Muscle of back (tissue), 11 donors: ENCODE data around the gene ADH1B. TPM values are rescaled to one million over a fixed set of nuclear protein-coding genes. Genes with fewer than 3 reads are reported as not detected.
"Not testable (repeated sequence)": the region's sequence is repeated elsewhere in the genome, so short reads cannot be mapped to it uniquely, and the experiment has no call there.

ENCODE experiments used
- DNase-seq, 3 donors: peaks; one replicate each; pipeline versions ENCODE4 v3.0.0 to v3.0.0-alpha.2; 2013
- polyA plus RNA-seq, 10 donors: library from polyadenylated mRNA; unstranded; fragments of 120-200 nt; gene quantifications; one replicate each; pipeline ENCODE4 v1.2.1, GENCODE V29; 2013; ENCODE audit not compliant: insufficient read length in 10 of 10

Gene ADH1B
- polyA plus RNA-seq, 10 donors: 8.3 to 39.5 (median 14.7) TPM

- DNase-seq: peak in 1 of 3 donors; percentile 63
Observed at GRCh38 chr4:99329876-99330275, 8.7 kb upstream of the ADH1B start.

GRCh38 chr4:99324979-99325378 is 3.8 kb upstream of the ADH1B start:
- DNase-seq: peak; percentile 78 to 94 (median 84)

DNA sequence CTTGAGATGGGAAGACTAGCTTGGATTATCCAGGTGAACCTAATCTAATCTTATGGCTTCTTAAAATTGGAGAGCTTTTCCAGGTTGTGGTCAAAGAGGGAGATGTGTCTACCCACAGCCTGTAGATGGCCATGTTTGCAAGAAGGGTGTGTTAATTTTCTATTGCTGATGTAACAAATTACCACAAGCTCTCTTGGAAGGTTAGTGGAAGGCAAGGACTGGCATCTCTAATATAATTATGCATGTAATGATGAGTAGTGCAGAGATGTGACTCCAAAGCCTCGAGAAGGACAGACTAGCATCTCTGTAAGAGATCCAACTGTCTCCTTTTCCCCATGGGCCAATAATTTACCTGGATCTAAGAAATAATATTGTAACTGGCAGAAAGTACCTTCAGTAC is 3.2 kb upstream of the ADH1B start:
- DNase-seq: no peak

DNA sequence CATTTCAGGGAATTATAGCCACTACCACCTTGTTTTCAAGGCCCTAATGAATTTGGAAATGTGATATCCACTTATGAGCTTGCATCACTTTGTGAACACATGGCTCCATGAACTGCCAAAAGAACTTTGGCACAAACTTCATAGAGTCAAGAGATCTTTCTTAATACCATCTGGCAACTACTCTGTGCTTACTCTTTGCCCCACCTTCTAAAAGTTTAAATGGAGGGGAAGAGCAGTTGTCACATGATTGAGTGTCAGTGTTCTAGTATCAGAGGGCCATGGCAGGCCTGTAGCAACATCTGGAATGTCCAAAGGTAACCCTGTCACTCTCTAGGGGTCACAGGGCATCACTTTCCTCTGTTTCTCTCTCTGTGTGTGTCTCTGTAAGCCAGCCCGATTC is 2.6 kb upstream of the ADH1B start:
- DNase-seq: peak in 2 of 3 donors; percentile 32 to 56

- DNase-seq: not testable (repeated sequence)
Observed at GRCh38 chr4:99317811-99318210, 3.4 kb downstream of the ADH1B start.

GRCh38 chr4:99317354-99317753 is 3.8 kb downstream of the ADH1B start:
- no peak for DNase-seq

GRCh38 chr4:99315839-99316238 is 5.4 kb downstream of the ADH1B start:
- no peak for DNase-seq

DNA sequence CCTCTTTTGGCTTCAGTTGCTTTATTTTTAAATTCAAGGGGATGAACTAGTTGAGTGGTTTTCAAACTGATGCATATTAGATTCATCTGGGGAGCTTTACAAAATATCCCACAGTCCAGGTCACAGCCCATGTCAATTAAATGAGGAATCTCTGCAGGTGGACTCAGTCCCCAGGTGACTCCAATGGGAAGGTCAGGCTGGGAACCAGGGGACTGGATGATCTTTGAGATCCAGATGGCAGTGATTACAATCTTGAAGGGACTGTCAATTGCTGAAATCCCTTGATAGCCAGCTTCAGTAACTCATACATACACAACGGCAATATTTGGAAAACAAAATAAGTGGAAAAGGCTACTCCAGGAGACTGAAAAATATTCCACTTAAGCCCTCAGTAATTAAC is 7.0 kb downstream of the ADH1B start:
- peak in 1 of 3 donors; percentile 59 for DNase-seq

GRCh38 chr4:99310389-99310788 is 10.8 kb downstream of the ADH1B start:
- no peak for DNase-seq

- DNase-seq: no peak
Observed at GRCh38 chr4:99305638-99306400, 15.4 kb downstream of the ADH1B start.

DNA sequence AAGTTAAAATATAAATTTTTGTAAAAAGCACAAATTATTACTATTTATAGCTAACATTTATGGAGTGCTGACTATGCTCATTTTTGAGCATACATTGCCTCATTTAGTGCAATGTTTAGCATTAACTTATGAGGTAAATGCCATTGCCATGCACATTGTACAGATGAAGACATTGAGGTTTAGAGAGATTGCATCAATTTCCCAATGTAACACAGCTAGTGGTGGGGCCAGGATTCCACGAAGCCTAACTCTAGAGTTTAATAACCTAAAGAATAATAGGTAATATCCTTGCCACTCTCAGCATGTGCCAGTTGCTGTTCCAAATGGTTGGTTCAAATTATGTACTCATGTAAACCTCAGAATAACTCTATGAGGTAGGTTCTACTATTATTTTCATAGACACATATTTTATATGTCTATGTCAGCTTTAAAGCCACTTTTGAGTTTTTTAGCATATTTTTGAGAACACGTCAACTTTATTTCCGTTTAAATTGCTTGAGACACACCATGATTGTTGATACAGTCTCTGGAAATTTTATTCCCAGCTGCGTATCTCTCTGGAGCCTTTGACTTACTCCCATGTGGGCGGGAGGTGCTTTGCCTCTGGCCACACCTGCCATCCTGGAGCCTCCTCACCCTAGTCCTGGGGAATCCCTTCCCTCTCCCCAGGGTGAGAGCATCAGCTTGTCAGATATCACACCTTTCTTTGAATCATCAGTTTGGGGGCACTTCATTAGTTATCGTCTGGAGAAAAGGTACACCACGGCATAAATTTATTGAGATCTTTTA is 19.6 kb downstream of the ADH1B start:
- no peak for DNase-seq

DNA sequence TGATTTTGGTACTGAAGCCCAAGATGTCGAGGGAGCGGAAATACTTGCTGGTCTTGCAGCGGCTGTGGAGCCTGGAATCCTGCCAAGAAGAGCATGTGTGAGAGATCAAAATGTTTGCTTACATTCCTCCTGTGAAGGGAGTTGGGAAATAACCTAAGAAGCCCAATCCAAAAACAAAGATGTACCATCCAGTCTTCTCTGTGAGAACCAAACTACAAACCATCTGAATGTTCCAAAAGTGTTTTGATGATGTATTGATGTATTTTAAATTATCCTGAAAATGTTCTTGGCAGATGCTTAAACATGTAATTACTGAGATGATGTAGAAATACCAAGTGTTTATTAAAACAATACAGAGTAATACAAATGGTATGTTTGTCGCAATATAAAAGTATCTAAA is 20.3 kb downstream of the ADH1B start:
- peak; percentile 87 to 94 (median 88) for DNase-seq

- no peak for DNase-seq
Observed at GRCh38 chr4:99293357-99293756, 27.8 kb downstream of the ADH1B start.

DNA sequence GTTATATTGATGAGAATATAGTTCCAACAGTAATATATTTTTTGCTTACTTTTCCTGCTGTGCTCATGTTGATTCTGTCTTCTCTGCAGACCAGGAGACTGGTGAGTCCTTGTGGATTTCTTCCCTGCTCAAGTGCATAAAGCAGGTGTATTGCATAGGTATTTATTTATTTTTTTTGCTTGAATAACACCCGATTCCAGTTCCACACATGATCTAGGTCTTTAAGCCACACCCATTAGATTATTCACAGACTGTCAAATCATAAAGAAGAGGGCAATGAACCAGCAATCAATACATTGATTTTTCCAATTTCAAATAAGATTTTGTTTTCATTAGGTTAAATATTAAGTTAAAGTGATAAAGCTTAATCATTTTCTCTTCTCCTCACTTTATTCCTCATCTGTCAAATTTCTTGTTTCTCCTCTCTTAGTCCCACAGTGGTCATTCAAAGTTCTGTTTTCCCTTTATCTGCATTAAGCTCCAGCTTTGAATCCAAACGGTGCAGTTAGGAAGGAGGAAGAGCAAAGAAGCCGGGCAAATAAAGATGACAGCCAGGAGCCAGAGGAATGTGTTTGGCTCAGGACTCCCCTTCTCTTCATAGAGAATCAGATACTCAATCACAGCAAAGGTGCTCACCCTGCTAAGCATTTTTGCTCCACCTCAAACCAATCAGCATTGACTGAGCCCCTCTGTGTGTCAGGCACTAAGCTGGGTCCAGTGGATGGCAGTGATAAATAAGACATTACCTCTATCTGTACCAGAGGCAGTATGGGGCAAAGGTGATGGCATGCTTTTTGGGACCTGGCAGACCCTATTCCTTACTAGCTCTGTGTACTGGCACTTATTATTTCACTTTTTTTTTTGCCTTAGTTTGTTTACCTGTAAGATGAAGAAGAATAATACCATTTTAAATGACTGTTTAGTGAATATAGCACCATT is 30.1 kb downstream of the ADH1B start, which contains the start of gene ADH1A:
TSS of gene ADH1A (minus strand) at position 138 of the 939 bp plus-strand sequence. CDS start at position 67, 71 bp downstream.
- DNase-seq: no peak

DNA sequence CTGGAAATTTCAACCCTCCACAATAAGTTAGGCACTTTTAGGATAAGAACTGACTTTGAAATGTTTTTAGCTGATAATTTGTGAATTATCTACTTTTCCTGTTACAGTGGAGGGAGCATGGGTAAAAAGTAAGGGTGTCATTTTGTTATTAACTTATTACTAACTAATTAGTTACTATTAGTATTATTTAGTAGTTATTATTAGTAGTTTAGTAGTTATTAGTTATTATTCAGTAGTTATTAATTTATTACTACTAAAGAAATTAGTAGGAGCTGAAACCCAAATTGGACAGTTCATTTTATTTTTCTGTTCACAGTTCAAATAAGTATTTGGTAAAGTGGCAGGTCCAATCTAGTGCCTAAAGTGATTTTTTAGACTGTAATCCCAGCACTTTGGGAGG is 35.8 kb downstream of the ADH1B start:
- DNase-seq: no peak

DNA sequence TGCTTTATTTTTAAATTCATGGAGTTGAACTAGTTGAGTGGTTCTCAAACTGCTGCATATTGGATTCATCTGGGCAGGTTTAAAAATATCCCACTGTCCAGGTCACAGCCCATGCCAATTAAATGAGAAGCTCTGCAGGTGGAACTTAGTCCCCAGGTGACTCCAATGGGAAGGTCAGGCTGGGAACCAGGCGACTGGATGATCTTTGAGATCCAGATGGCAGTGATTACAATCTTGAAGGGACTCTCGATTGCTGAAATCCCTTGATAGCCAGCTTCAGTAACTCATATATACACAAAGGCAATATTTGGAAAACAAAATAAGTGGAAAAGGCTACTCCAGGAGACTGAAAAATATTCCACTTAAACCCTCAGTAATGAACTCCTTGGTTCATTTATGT is 38.5 kb downstream of the ADH1B start:
- DNase-seq: peak in 1 of 3 donors; percentile 56

GRCh38 chr4:99281261-99281660 is 39.9 kb downstream of the ADH1B start:
- DNase-seq: peak in 1 of 3 donors; percentile 50

- DNase-seq: peak; percentile 47 to 91 (median 72)
Observed at GRCh38 chr4:99276417-99276816, 44.8 kb downstream of the ADH1B start.

DNA sequence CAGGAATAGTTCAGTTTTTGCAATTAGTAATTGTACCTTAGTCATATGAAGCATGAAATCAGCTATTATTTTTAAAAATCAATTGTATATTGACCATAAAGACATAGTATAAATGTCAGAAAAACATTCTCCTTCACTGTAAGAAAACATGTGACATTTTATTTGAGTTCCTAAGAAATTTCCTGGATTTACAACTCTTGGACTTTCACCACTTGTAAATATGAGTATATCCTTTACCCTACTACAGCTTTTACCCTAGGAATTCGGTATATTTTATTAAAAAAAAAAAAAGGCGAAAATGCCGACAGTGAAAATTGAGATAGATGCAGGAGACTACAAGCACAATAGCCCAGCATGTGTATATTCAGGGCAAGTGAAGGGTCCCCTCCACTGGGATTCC is 45.3 kb downstream of the ADH1B start:
- no peak for DNase-seq

- DNase-seq: no peak
Observed at GRCh38 chr4:99275050-99275449, 46.2 kb downstream of the ADH1B start.

DNA sequence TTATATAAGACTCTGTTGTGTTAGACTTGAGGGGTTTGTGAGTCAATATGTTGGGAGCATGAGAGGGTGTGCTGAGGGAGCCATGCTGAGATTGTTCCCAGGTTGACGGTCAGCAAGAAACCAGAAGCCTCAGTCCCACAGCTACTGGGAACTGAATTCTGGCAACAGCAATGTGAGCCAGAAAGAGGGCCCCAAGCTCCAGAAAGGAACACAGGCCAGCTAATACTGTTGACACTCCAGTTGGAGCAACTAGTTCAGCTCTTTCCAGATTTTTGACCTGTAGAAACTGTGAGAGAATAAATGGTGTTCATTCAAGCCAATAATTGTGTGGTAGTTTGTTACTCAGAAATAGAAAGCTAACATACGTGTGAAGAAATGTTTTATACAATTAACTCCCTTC is 47.5 kb downstream of the ADH1B start:
- peak in 1 of 3 donors; percentile 31 for DNase-seq

DNA sequence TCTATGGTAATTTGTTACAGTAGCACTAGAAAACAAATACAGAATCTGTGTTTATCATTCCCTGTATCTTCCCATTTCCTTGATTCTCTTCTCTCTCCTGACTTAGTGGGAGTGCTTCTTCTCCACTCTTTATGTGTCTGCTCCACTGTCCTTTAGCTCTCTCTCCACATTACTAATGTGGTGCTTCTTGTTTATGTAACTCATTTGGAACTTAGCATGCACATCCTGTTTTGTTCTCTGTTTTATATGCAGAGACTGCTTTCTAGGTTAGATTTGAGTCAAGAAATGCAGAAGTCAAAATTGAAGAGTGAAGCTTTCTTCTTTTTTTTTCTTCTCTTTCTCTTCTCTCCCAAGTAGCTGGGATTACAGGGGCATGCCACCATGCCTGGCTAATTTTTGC is 56.3 kb downstream of the ADH1B start:
- no peak for DNase-seq
